Muscle of leg (tissue), 11 donors: ENCODE measurements around the gene XRCC1. TPM values are rescaled to one million over a fixed set of nuclear protein-coding genes. Genes with fewer than 3 reads are reported as not detected.
A peak's percentile ranks its signal among the peaks of the same experiment; 100 is the strongest.
"Not testable (repeated sequence)": the region's sequence is repeated elsewhere in the genome, so short reads cannot be mapped to it uniquely, and the experiment has no call there.

Experiments used
- DNase-seq: peaks from one replicate; pipeline ENCODE4 v3.0.0; 2013
- H3K27ac ChIP-seq: one replicate; pipeline ENCODE4 v1.5.1; 2013; ENCODE audit warnings: mild to moderate bottlenecking, low read length, control low read depth
- H3K27me3 ChIP-seq: one replicate; pipeline ENCODE4 v1.6.1; 2013; ENCODE audit warnings: low read length; ENCODE audit not compliant: control insufficient read depth, insufficient read depth
- H3K36me3 ChIP-seq: one replicate; pipeline ENCODE4 v1.6.1; 2013; ENCODE audit warnings: low read length; ENCODE audit not compliant: control insufficient read depth, insufficient read depth
- H3K4me1 ChIP-seq: one replicate; pipeline ENCODE4 v1.6.1; 2013; ENCODE audit warnings: low read length; ENCODE audit not compliant: control insufficient read depth, insufficient read depth
- H3K4me3 ChIP-seq: one replicate; pipeline ENCODE4 v1.5.1; 2013; ENCODE audit warnings: low read length, control low read depth
- H3K9me3 ChIP-seq: replicated peaks from 2 replicates; pipeline ENCODE4 v1.6.1; 2013; ENCODE audit warnings: low read depth, low read length; ENCODE audit not compliant: control insufficient read depth
- WGBS: methylation state at CpG from one replicate; pipeline ENCODE4 v1.1.5; 2013; ENCODE audit warnings: missing lambda C conversion rate; ENCODE audit not compliant: insufficient coverage; 5-methylcytosine and 5-hydroxymethylcytosine counted together
- polyA plus RNA-seq, 8 donors: library from polyadenylated mRNA; unstranded; fragments of 120-200 nt; gene quantifications; one replicate each; pipeline versions ENCODE4 v1.2.1 to v1.2.3, GENCODE V29; 2013; ENCODE audit warnings: inconsistent platforms in 1 of 8, low replicate concordance in 1 of 8; ENCODE audit not compliant: insufficient read length in 8 of 8, insufficient read depth in 1 of 8
- total RNA-seq: library from RNA; stranded (reverse); fragments of 120-200 nt; gene quantifications from one replicate; pipeline ENCODE4 v1.2.4, GENCODE V29; 2013

XRCC1 gene
- total and polyA plus RNA-seq, 9 donors: 27.7 to 42.5 (median 34.8) TPM

DNA sequence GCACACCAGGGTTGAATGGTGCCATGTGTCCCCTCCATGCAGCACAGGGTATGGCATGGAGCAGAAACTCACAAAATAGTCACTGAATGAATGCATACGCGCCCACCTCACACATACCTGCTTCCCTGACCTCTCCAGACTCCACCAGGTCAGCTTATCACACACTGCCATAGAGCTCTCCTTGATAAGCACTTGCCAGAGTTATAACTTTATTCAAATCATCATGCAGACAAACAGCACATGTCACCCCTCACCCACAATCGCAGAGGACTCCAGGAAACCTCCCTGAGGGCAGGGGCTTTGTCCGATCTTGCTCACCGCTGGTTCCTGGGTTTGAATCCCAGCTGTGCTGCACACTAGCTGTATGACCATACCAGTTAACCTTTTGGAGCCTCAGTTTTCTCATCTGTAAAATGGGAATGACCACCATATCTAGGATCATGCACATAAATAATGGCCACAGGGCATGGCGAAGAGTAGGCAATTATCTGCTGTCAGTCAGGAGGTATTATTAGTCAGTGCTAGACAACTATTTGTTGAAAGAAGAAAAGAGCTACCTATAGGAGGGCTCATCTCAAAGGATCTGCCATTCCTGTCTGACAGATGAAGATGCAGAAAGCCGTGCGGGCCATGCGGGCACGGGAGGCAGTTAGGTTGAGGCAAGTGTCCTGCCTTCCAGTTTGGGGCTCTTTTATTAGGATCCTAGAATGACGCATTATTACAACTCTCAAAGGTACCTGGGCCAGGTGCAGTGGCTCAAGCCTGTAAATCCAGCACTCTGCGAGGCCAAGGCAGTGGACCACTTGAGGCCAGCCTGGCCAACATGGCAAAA is 14.0 kb downstream of the XRCC1 start:
- Histone ChIP-seq H3K27me3 (no peaks in the 10 kb centered on the region), H3K4me3 (no peak overlapping the region), H3K27ac (no peak overlapping the region), H3K4me1 (peaks cover 8% of the 10 kb centered on the region), H3K9me3 (no peaks in the 10 kb centered on the region), H3K36me3 (peaks cover 44% of the 10 kb centered on the region)
- 91% methylated on average over 6 of the region's 12 CpGs for WGBS
- DNase-seq: no peak

DNA sequence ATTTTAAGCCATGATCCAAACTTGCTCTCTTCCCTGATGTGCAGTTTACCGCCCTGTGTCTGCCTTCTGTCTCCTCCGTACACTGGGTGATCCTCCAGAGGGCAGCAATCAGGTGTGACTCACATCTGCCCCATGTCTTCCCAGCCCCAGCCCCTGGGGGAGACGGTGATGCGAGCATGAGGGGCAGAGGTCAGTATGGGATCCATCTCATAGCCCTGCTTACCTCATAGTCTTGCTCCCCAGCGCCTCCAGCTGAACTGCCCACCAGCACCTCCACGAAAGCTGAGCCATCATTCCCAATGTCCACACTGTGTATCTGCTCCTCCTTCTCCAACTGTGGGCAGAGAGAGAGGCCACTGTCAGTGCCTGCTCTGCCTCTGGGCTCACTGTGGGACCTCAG is 14.6 kb downstream of the XRCC1 start:
- WGBS: 86% methylated on average over 6 of the region's 6 CpGs
- Histone ChIP-seq H3K4me1 (peaks cover 8% of the 10 kb centered on the region), H3K9me3 (no peaks in the 10 kb centered on the region), H3K4me3 (no peak overlapping the region), H3K36me3 (peaks cover 51% of the 10 kb centered on the region), H3K27ac (no peak overlapping the region), H3K27me3 (no peaks in the 10 kb centered on the region)
- DNase-seq: no peak

DNA sequence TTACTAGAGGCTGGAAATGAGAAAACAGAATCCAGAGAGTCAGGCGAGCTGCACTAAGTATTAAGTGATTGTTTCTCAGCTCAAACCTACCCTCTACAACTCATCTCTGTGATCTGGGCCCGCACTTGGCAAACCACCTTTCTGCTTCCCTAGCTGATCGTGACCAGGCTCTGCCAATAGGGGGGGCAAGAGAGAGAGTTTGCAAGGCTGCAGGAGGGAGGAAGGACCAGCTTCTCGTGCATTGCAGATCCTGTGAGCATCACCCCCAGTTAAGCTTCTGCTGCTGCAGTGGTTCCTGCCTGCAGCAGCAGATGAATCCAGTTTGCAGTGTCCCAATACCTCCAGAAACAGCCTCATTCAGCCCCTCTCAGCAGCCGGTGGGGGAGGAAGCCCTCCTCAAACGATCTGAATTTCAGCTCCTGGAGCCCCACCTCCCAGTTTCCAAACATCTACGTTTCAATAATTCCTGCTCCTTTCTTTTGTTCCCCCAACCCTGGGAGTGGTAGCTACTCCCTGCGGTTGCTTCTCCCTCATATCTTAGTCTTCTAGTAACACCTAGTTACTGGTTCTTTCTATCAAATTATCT is 20.0 kb downstream of the XRCC1 start:
- H3K27ac ChIP-seq: no peak overlapping the region
- peaks cover 64% of the 10 kb centered on the region for H3K36me3 ChIP-seq
- H3K4me3 ChIP-seq: no peak overlapping the region
- WGBS: 0% methylated on average over 2 of the region's 8 CpGs
- H3K27me3 ChIP-seq: no peaks in the 10 kb centered on the region
- H3K9me3 ChIP-seq: no peaks in the 10 kb centered on the region
- H3K4me1 ChIP-seq: no peaks in the 10 kb centered on the region
- peak; percentile 83 for DNase-seq

DNA sequence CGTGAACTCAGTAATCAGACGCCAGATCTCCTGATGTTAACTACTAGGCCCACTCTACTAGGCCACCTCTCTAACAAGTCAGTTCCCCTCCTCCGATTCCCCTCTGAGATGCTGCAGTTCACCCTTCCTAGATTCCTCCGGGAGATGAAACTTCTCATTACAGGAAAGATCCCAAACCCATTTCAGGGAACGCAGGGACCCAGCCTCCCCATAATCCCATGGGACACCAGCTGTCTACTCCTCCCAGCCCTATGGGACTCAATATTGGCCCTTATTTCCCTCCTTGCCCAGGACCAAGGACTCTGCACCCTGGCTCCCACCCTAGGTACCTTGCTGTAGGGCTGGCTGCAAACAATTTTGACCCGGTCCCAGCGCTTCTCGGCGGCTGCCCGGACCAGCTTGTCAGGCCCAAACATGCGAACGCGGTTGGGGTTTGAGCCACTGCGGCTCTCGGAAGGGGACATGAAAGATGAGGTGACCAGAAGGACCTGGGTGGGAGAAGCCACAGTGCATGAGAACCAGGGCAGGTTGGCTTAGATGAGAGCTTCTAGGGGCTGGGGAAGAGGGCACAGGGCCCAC is 20.9 kb downstream of the XRCC1 start:
- Histone ChIP-seq H3K4me1 (no peaks in the 10 kb centered on the region), H3K27me3 (no peaks in the 10 kb centered on the region), H3K27ac (no peak overlapping the region), H3K4me3 (no peak overlapping the region), H3K36me3 (peaks cover 61% of the 10 kb centered on the region), H3K9me3 (no peaks in the 10 kb centered on the region)
- WGBS: 91% methylated on average over 15 of the region's 15 CpGs
- DNase-seq: no peak

DNA sequence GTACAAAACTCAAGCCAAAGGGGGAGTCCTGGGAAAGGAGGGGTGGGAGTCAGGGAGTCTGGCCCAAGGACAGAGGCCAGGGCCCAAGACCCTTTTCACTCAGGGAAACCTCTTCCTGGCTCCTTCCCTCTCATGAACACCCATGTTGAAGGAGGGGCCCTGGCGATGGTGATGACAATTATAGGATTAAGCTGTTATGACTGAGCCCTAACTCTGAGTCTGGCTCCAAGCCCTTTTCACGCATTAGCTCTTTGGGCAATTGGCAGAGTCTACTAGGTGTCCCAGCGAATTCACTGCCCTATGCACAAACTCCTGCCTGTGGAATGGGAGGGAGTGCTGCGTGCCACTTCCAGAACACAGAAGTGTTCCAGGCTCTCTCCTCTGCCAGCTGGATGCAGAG is 21.7 kb downstream of the XRCC1 start:
- H3K9me3 ChIP-seq: no peaks in the 10 kb centered on the region
- H3K4me1 ChIP-seq: no peaks in the 10 kb centered on the region
- H3K27ac ChIP-seq: no peak overlapping the region
- H3K36me3 ChIP-seq: peaks cover 59% of the 10 kb centered on the region
- no peaks in the 10 kb centered on the region for H3K27me3 ChIP-seq
- WGBS: no CpG with 5 or more reads among the region's 4 CpGs
- no peak for DNase-seq
- no peak overlapping the region for H3K4me3 ChIP-seq

DNA sequence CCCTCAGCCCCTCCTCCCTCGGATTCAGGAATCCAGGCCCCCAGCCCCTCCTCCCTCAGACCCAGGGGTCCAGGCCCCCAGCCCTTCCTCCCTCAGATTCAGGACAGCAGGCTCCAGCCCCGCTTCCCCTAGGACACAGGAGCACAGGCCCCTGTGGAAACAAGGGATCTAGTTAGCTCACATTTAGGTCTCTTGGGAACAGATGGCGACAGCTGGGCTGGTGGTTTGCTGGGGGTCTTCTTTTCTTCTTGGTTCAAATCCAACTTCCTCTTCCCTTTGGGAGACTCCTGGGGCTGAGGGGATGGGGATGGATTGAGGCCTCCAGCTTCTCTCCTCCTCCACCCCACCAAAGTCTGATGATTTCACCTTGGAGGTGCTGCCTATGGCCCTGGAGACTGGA is 22.7 kb downstream of the XRCC1 start:
- Histone ChIP-seq H3K27ac (no peak overlapping the region), H3K4me3 (no peak overlapping the region), H3K4me1 (no peaks in the 10 kb centered on the region), H3K27me3 (no peaks in the 10 kb centered on the region), H3K9me3 (no peaks in the 10 kb centered on the region), H3K36me3 (peaks cover 57% of the 10 kb centered on the region)
- DNase-seq: no peak
- no CpG with 5 or more reads among the region's 3 CpGs for WGBS

DNA sequence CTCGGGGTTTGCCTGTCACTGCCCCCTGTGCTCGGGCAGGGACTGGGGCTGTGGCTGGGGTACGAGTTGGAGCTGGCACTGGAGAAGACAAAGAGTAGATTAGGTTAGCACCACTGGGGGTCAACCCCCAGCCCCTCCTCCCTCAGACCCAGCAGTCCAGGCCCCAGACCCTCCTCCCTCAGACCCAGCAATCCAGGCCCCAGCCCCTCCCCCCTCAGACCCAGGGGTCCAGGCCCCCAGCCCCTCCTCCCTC is 23.2 kb downstream of the XRCC1 start:
- no peaks in the 10 kb centered on the region for H3K4me1 ChIP-seq
- H3K4me3 ChIP-seq: no peak overlapping the region
- no peak overlapping the region for H3K27ac ChIP-seq
- no peaks in the 10 kb centered on the region for H3K27me3 ChIP-seq
- H3K36me3 ChIP-seq: peaks cover 60% of the 10 kb centered on the region
- WGBS: no CpG with 5 or more reads among the region's 3 CpGs
- DNase-seq: no peak
- H3K9me3 ChIP-seq: no peaks in the 10 kb centered on the region

DNA sequence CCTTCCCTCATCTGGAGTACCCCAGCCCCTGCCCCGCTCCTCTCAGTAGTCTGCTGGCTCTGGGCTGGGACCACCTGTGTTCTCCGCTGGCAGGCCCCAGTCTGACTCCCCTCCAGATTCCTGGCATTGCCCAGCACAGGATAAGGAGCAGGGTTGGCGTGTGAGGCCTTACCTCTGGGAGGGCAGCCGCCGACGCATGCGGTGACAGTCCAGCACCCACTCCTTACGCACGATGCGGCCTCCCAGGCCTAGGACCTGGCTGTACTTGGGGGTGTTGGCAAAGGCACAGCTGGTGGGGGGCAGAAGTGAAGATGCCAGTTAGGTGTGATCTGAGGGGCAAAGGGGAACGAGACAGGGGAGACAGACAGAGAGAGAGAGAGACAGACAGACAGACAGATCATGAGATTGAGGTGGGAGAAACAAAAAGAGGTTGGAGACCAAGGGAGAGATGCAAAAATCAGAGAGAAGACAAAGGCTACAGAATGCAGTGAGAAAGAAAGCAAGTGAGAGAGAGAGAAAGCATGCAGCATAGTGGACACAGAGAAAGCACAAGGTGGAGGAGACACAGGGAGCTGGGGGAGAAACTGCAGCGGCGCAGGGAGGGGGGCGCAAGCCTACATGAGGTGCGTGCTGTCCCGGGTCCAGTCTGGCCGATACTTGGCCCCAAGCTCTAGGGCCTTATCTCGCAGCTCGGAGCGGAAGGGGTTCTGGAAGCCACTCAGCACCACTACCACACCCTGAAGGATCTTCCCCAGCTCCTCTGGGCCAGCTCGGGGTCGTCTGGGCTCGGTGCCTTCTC is 23.7 kb downstream of the XRCC1 start:
- DNase-seq: no peak
- H3K4me3 ChIP-seq: no peak overlapping the region
- no peaks in the 10 kb centered on the region for H3K4me1 ChIP-seq
- WGBS: 95% methylated on average over 19 of the region's 23 CpGs
- no peak overlapping the region for H3K27ac ChIP-seq
- H3K27me3 ChIP-seq: no peaks in the 10 kb centered on the region
- H3K9me3 ChIP-seq: no peaks in the 10 kb centered on the region
- H3K36me3 ChIP-seq: peaks cover 61% of the 10 kb centered on the region

DNA sequence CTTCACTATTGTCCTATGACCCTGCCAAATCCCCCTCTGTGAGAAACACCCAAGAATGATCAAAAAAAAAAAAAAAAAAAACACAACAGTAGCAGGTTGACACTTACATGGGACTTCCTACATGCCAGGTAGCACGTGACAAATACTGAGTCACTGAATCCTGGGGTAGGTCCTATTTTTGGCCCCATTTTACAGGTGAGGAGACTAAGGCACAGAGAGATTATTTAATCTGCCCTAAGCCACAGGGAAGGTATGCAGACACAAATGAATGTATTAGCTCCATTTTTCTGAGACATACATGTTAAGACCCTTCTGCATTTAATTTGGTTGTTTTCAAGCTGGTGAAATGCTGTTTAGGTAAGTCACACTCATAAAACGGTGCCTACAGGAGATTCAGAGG is 26.6 kb downstream of the XRCC1 start:
- Histone ChIP-seq H3K36me3 (peaks cover 63% of the 10 kb centered on the region), H3K27ac (no peak overlapping the region), H3K4me1 (no peaks in the 10 kb centered on the region), H3K9me3 (no peaks in the 10 kb centered on the region), H3K27me3 (no peaks in the 10 kb centered on the region), H3K4me3 (no peak overlapping the region)
- no peak for DNase-seq
- 100% methylated on average over 1 of the region's 2 CpGs for WGBS

DNA sequence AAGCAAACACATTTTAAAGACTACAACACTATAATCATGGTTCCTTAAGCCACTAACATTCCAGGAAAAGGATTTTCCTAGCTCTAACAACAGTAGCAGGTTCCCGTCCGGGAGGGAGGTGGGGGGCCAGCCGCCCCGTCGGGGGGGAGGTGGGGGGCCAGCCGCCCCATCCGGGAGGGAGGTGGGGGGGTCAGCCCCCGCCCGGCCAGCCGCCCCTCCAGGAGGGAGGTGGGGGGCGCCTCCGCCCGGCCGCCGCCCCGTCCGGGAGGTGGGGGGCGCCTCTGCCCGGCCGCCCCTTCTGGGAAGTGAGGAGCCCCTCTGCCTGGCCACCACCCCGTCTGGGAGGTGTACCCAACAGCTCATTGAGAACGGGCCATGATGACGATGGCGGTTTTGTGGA is 27.4 kb downstream of the XRCC1 start:
- no CpG with 5 or more reads among the region's 24 CpGs for WGBS
- not testable (repeated sequence) for H3K9me3 ChIP-seq, DNase-seq, H3K4me1 ChIP-seq, H3K27ac ChIP-seq, H3K27me3 ChIP-seq, H3K4me3 ChIP-seq
- H3K36me3 ChIP-seq: peaks cover 63% of the 10 kb centered on the region
